GM19035 (cell line): ENCODE data around the gene DRAXIN.

Experiments used
- ATAC-seq: cut with Tn5 transposase; IDR thresholded peaks from one replicate; pipeline ENCODE4 v1.9.1; 2021; ENCODE audit not compliant: unreplicated experiment

The DRAXIN gene

GRCh38 chr1:11735531-11735853 is 44.0 kb downstream of the DRAXIN start:
- ATAC-seq: no peak

- peak; percentile 75 for ATAC-seq
Observed at GRCh38 chr1:11735854-11736745, 44.6 kb downstream of the DRAXIN start, which contains the start of gene AGTRAP. Gene AGTRAP (plus strand): TSS chr1:11736136. CDS start chr1:11736209, 73 bp downstream.

DNA sequence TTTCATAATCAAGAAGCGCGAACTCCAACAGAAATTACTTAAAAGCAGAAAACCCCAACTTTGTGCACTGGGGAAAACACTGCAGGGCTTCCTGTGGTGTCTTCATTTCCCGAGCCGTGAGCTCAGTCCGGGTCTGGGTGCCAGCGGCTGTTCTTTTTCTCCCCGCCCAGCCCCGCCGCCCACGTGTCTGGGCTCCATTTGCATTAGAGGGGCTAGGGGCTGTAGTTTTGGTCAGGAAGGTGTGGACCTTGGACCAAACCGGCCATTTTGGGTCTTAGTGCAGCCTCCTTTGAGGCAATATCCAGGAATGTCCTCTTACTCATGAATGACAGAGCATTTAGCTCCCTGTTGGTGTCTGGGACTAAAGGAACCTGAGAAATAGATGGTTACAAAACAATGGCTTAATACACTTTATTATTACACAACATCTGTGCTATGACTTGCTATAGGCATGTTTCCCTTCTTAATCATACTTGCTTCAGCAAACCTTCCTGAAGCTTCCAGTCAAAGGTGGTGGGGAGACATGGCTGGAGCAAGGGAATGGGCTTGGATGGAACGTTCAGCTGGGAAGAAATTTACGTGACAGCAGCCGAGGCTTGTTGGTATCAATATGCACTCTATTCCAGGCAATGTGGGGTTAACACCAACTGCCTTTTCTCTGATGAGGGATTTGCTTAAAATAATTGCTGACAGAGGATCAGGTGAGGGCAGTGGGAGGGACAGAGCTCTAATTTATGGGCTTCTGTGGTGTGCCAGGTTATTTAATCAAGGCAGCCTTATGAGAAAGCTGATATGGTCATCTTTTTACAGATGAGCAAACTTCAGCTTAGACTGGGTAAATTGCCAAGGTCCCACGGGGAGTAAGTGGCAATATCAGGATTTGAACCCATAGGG is 45.5 kb downstream of the DRAXIN start:
- ATAC-seq: no peak

- no peak for ATAC-seq
Observed at GRCh38 chr1:11738096-11738495, 46.6 kb downstream of the DRAXIN start.

DNA sequence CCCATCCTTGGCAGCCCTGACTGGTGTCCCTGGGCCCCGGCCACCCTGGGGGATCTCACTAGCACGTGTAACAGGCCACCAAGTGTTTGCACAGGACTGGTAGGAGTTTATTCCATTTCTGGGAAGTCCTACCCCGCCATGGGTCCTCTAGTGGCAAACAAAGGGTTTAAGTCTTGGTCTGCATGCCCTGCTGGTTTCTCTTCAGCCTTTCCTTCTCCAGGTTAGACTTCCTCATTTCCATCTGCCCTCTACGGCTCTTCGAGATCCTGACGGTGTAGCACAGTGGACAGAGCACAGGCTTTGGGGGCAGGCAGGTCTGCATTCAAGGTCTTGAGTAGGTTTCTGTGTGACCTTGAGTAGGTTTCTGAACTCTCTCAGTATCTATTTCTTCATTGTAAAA is 47.3 kb downstream of the DRAXIN start:
- no peak for ATAC-seq

DNA sequence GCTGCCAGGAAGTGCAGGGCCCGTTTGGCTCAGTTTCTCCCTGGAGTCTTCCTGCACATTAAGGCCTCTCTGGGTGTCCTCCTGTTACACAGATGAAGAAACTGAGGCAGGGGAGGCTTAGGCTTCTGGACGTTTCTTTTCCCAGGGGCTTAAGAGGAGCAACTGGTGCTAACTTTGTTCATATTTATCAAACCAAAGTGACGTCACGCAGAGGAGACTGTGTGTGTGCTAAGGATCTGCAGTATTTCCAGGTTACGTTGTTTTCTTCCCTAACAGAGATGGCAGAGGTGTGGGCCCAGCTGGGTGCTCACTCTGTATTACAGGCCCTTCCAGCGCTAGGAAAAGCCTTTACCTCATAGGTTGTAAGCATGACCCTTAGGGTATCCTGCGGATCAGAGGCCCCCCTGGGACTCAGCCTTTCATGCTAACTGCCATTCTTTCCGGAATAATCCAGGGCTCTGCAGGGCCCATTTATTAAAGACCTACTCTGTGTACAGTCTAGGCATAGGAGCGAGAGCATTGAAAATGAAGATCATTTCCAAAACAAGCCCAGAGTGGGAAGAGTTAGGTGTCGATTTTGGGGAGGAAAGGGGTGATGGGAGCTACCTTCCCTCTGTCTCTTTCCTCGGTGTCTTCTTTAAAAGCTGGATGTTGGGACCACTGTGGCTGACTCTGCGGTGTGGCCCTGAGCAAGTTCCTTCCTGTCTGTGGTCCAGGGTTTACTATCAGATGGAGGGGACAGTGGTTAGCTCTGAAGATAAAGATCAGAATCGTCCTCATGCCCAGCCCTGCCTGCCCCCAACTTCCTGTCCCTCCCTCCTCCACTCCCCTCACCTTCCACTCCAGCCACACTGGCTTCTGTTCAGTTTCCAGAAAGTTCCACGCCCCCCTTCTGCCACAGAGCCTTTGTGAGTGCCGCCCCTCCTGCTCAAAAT is 49.0 kb downstream of the DRAXIN start:
- no peak for ATAC-seq

GRCh38 chr1:11741482-11741881 is 50.0 kb downstream of the DRAXIN start:
- no peak for ATAC-seq

DNA sequence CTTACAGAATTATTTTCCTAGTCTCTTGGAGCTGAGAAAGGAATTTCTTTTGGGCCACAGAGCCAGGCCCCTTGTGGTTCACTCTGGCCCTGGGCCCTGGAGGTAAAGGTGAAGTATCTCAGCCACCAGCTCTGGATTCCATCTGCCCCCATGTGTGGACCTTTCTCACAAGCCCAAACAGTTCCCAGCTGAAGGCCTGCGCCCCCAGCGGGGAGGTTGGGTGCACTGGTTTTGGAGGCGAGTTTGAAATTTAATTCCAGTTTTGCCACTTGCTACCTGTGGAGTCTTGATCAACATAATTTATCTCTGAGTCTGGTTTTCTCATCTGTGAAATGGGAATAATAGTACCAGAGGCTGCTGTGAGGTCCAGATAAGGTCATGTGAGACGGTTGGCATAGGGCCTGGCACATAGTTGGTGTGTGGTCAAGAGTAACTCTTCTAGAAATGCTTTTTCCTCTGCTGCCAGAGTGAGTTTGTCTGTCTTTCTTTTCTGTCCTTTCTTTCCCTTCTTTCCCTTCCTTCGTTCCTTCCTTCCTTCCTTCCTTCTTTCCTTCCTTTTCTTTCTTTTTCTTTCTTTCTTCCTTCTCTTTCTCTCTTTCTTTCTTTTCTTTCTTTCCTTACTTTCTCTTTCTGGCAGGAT is 50.5 kb downstream of the DRAXIN start:
- ATAC-seq: no peak

DNA sequence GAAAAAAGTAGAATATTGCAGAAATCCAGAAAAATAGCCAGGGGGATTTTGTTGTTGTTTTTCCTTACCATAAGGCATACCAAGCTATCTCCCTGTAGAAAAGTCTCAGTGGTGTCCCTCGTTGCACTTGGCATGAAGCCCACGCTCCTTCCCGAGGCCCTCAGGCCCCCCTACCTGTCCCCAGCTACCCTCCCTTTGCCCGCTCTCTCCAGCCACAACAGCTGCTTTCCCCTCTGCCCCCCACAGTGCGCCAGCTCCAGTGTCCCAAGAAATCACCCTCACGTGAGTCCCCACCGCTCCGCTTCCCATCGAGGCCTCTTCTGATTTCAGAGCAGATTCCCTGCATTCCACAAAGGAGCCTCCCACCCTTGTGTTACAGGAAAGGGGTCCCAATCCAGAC is 52.8 kb downstream of the DRAXIN start:
- ATAC-seq: no peak

- ATAC-seq: no peak
Observed at GRCh38 chr1:11746092-11746491, 54.6 kb downstream of the DRAXIN start.

- ATAC-seq: no peak
Observed at GRCh38 chr1:11746795-11747487, 55.4 kb downstream of the DRAXIN start.

- ATAC-seq: no peak
Observed at GRCh38 chr1:11748294-11749202, 57.0 kb downstream of the DRAXIN start.

- no peak for ATAC-seq
Observed at GRCh38 chr1:11749203-11749689, 57.7 kb downstream of the DRAXIN start.

GRCh38 chr1:11749996-11750395 is 58.5 kb downstream of the DRAXIN start:
- ATAC-seq: no peak

GRCh38 chr1:11751087-11751486 is 59.6 kb downstream of the DRAXIN start:
- no peak for ATAC-seq

DNA sequence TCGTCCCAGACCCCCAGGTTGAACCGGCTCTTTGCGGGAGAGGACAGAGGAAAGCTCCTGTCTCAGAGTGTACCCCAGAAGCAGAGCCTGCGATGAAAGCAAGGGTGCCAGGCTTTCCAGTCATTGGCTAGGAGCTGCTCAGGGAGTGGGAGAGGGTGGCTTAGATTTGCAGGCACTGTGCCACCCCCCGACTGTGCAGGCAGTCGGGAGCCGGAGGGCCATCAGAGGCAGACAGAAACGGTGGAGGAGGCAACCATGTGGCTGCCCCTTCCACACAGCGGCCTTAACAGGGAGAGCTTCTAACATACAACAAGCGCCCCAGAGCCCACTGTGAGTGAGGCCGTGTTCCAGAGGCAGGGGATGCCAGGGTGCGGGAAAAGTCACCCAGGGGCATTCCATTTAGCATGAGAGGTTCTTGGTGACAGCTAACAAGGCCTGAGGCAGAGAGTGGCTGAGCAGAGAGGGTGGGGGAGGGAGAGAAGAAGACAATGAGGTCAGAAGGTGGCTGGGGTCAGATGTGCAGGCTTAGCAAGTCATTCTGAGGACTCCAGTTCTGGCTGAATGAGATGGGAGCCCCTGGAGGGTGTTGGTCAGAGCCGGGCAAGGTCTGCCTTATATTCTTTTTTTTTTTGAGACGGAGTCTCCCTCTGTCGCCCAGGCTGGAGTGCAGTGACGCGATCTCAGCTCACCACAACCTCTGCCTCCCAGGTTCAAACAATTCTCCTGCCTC is 61.0 kb downstream of the DRAXIN start:
- ATAC-seq: no peak

DNA sequence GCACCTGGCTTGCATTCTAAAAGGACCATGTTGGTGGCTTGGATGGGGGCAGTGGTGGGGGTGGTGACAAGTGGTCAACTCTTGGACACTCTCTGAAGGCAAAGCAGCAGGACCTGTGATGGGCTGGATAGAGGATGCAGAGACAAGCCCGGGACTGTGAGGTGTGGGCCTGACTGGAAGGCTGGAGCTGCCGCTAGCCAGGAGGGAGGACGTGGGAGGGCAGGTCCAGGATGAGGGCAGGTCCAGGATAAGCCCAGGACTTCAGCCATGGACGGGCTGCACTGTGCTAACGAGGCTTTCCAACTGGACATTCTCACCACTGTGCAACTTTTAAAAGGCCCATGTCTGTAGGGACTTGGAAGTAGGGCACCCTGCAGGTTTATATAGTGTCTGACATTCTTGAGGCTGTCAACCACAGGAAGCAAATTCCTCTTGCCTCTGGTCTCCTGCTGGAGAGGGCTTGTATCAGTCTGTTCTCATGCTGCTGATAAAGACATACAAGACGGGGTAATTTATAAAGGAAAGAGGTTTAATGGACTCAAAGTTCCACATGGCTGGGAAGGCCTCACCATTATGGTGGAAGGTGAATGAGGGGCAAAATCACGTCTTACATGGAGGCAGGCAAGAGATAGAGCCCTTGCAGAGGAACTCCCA is 62.2 kb downstream of the DRAXIN start:
- no peak for ATAC-seq
